Measurements from ENCODE around the gene KCTD8. TPM values are rescaled to one million over a fixed set of nuclear protein-coding genes. Genes with fewer than 3 reads are reported as not detected.

The KCTD8 gene
- total RNA-seq, 1 experiment from 2014 or later = not detected

GRCh38 chr4:44237643-44238042, 211.0 kb downstream of the KCTD8 start:
- DNase-seq = no peak
- Histone ChIP-seq H4K20me1 (ENCODE audit: insufficient read depth) (no peaks in the 10 kb centered on the region), H2AFZ (no peak overlapping the region), H3K9me2 (ENCODE audit: insufficient read depth) (no peaks in the 10 kb centered on the region), H3K4me1 (replicated peaks; ENCODE audit: insufficient read depth) (no peaks in the 10 kb centered on the region), H3K4me2 (no peak overlapping the region), H3K36me3 (ENCODE audit: low read depth) (no peaks in the 10 kb centered on the region), H3K27ac (no peak overlapping the region), H3F3A (ENCODE audit: insufficient read depth, low read depth) (no peaks in the 10 kb centered on the region), H3K27me3 (ENCODE audit: insufficient read depth, low read depth) (no peaks in the 10 kb centered on the region), H3K9me3 (ENCODE audit: insufficient read depth, low read depth) (no peaks in the 10 kb centered on the region), H3K79me2 (ENCODE audit: low read depth) (no peaks in the 10 kb centered on the region), H3K4me3 (no peak overlapping the region)
- intact Hi-C loops (cut with micrococcal nuclease; ENCODE audit: unreplicated experiment) = no loop called here
- TF ChIP-seq CTCF (conservative IDR thresholded peaks at IDR 0.05) (no peak), EZH2 (IDR thresholded peaks at IDR 0.05; ENCODE audit: low read depth) (no peak)
- CTCF ChIA-PET = no interaction called here
- POLR2A ChIA-PET (ENCODE audit: unreplicated experiment) = no interaction called here
- no TSS peak for BruUV-seq (replicated peaks)

DNA sequence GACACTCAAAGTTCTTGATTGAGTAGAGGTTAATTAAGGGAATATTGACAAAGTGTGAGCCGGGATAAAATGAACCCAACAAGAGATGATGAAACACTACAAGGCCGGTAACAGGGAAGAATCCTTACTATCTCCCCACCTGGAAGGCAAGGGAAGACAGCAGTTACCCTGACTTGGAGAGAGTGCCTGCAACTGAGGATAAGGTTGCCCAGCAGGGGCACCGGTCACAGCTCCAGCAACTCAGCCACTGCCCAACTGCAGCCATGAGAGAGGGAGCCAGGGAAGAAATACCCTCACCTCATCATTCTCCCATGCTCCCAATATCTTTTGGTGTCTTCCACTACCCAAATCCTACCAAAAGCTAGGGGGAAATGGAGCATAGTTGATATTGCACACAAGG, 212.7 kb downstream of the KCTD8 start:
- Histone ChIP-seq H3K4me2 (no peak overlapping the region), H2AFZ (no peak overlapping the region), H3K4me1 (replicated peaks; ENCODE audit: insufficient read depth) (no peaks in the 10 kb centered on the region), H3K79me2 (ENCODE audit: low read depth) (no peaks in the 10 kb centered on the region), H3K36me3 (ENCODE audit: low read depth) (no peaks in the 10 kb centered on the region), H4K20me1 (ENCODE audit: insufficient read depth) (no peaks in the 10 kb centered on the region), H3K9me2 (ENCODE audit: insufficient read depth) (no peaks in the 10 kb centered on the region), H3K27ac (no peak overlapping the region), H3K9me3 (ENCODE audit: insufficient read depth, low read depth) (no peaks in the 10 kb centered on the region), H3F3A (ENCODE audit: insufficient read depth, low read depth) (no peaks in the 10 kb centered on the region), H3K4me3 (no peak overlapping the region), H3K27me3 (ENCODE audit: insufficient read depth, low read depth) (no peaks in the 10 kb centered on the region)
- intact Hi-C loops (cut with micrococcal nuclease; ENCODE audit: unreplicated experiment) = no loop called here
- ChIA-PET CTCF (no interaction called here), POLR2A (ENCODE audit: unreplicated experiment) (no interaction called here)
- no TSS peak for BruUV-seq (replicated peaks)
- no peak for TF ChIP-seq CTCF (conservative IDR thresholded peaks at IDR 0.05)
- no peak for TF ChIP-seq EZH2 (IDR thresholded peaks at IDR 0.05; ENCODE audit: low read depth)
- DNase-seq = no peak

- H3K27ac ChIP-seq = no peak overlapping the region
- H3F3A ChIP-seq (ENCODE audit: insufficient read depth, low read depth) = no peaks in the 10 kb centered on the region
- H3K4me1 ChIP-seq (replicated peaks; ENCODE audit: insufficient read depth) = no peaks in the 10 kb centered on the region
- H3K9me2 ChIP-seq (ENCODE audit: insufficient read depth) = no peaks in the 10 kb centered on the region
- ChIA-PET CTCF (no interaction called here), POLR2A (ENCODE audit: unreplicated experiment) (no interaction called here)
- no peaks in the 10 kb centered on the region for H4K20me1 ChIP-seq (ENCODE audit: insufficient read depth)
- no peak for TF ChIP-seq EZH2 (IDR thresholded peaks at IDR 0.05; ENCODE audit: low read depth)
- no peak for TF ChIP-seq CTCF (conservative IDR thresholded peaks at IDR 0.05)
- no peaks in the 10 kb centered on the region for H3K36me3 ChIP-seq (ENCODE audit: low read depth)
- H3K79me2 ChIP-seq (ENCODE audit: low read depth) = no peaks in the 10 kb centered on the region
- H3K27me3 ChIP-seq (ENCODE audit: insufficient read depth, low read depth) = no peaks in the 10 kb centered on the region
- no peak overlapping the region for H3K4me3 ChIP-seq
- no peaks in the 10 kb centered on the region for H3K9me3 ChIP-seq (ENCODE audit: insufficient read depth, low read depth)
- intact Hi-C loops (cut with micrococcal nuclease; ENCODE audit: unreplicated experiment) = no loop called here
- no peak overlapping the region for H2AFZ ChIP-seq
- no peak overlapping the region for H3K4me2 ChIP-seq
- no TSS peak for BruUV-seq (replicated peaks)
- no peak for DNase-seq
Observed at GRCh38 chr4:44232262-44232661, 216.3 kb downstream of the KCTD8 start.
